K562 (cell line): ENCODE results near the gene NRSN2. TPM values are rescaled to one million over a fixed set of nuclear protein-coding genes. Genes with fewer than 3 reads are reported as not detected.
"Not testable (repeated sequence)": the region's sequence is repeated elsewhere in the genome, so short reads cannot be mapped to it uniquely, and the experiment has no call there.

Experiments used
- ATAC-seq: fragments of 200-7000 bp; cut with Tn5 transposase; 3 replicates; pipeline ENCODE4 v1.9.1; 2020; ENCODE audit warnings: moderate library complexity
- BruUV-seq: library from RNA; stranded (reverse); fragments of 400-500 nt; replicated peaks from 2 replicates; lab custom pipeline; 2021; lab: Mats Ljungman, UMichigan
- CTCF ChIA-PET: fragments of 300-600 bp; formaldehyde crosslinking; extraction: SDS; loops from one replicate; lab custom pipeline; 2021; ENCODE audit warnings: low intra/inter-chr PET ratio; lab: Yijun Ruan, JAX
- POLR2A ChIA-PET: fragments of 300-600, 350-650 bp; sonication (Branson Sonifier 250); formaldehyde crosslinking; extraction: SDS; loops from one replicate; lab custom pipeline; 2021; ENCODE audit warnings: antibody characterized with exemption, inconsistent platforms; lab: Yijun Ruan, JAX
- DNase-seq, 4 experiments: peaks; one replicate each; pipeline versions ENCODE4 v3.0.0 to v3.0.0-alpha.2; 2011 to 2018; ENCODE audit warnings: low spot score in 3 of 4, mixed read lengths in 3 of 4; ENCODE audit errors: extremely low read depth in 1 of 4
- FAIRE-seq: peaks from 2 replicates; lab custom pipeline; 2011; peaks lifted over from hg19 to GRCh38; lab: Jason Lieb, UNC
- H2AFZ ChIP-seq: 2 replicates; pipeline ENCODE4 v1.6.0; 2011; ENCODE audit warnings: low read depth, low read length, control low read depth, inconsistent platforms
- H3K27ac ChIP-seq: fragments of 200-600 bp; 3 replicates; pipeline ENCODE4 v1.8.0; 2011; ENCODE audit warnings: low read depth, mild to moderate bottlenecking, control low read depth, inconsistent platforms, low read length, moderate library complexity, mixed read lengths; ENCODE audit errors: extremely low read depth
- H3K27me3 ChIP-seq, 2 experiments: fragments of 300-600 bp in 1 of 2; 2 replicates in 1 of 2; 3 replicates in 1 of 2; pipeline versions ENCODE4 v1.6.0 to v1.8.0; 2011; ENCODE audit warnings: inconsistent platforms in 2 of 2, low read length in 2 of 2, mild to moderate bottlenecking in 1 of 2, mixed read lengths in 1 of 2, moderate library complexity in 1 of 2; ENCODE audit not compliant: control insufficient read depth in 2 of 2, insufficient read depth in 2 of 2
- H3K36me3 ChIP-seq: fragments of 300-600 bp; 3 replicates; pipeline ENCODE4 v1.8.0; 2011; ENCODE audit warnings: mild to moderate bottlenecking, low read length, inconsistent platforms; ENCODE audit not compliant: control insufficient read depth, insufficient read depth
- H3K4me1 ChIP-seq, 2 experiments: fragments of 200-600 bp in 1 of 2; replicated peaks in 1 of 2; 2 replicates in 1 of 2; 3 replicates in 1 of 2; pipeline versions ENCODE4 v1.5.1 to v1.8.0; 2011; ENCODE audit warnings: inconsistent platforms in 2 of 2, low read length in 2 of 2, mild to moderate bottlenecking in 1 of 2, mixed read lengths in 1 of 2, moderate library complexity in 1 of 2; ENCODE audit not compliant: control insufficient read depth in 2 of 2, insufficient read depth in 2 of 2
- H3K4me2 ChIP-seq: 2 replicates; pipeline ENCODE4 v1.6.1; 2011; ENCODE audit warnings: low read length, control low read depth, inconsistent platforms, mixed read lengths; ENCODE audit not compliant: insufficient read depth
- H3K4me3 ChIP-seq: fragments of 200-600 bp; sonication (generic), shearing (Covaris generic); 2 replicates; pipeline ENCODE4 v1.5.1; 2016; ENCODE audit warnings: control low read depth, inconsistent platforms
- H3K79me2 ChIP-seq: fragments of 200-600 bp; 3 replicates; pipeline ENCODE4 v1.8.0; 2011; ENCODE audit warnings: low read length, inconsistent platforms; ENCODE audit not compliant: control insufficient read depth, insufficient read depth
- H3K9ac ChIP-seq, 2 experiments: 2 replicates each; pipeline versions ENCODE4 v1.6.0 to v1.6.1; 2011; ENCODE audit warnings: low read depth in 2 of 2, low read length in 2 of 2, control low read depth in 1 of 2, inconsistent platforms in 1 of 2, mild to moderate bottlenecking in 1 of 2, mixed read lengths in 1 of 2; ENCODE audit not compliant: insufficient read depth in 1 of 2
- H3K9me1 ChIP-seq: one replicate; pipeline ENCODE4 v1.6.0; 2011; ENCODE audit warnings: inconsistent platforms, mild to moderate bottlenecking, low read length, moderate library complexity; ENCODE audit not compliant: control insufficient read depth, insufficient read depth
- H3K9me3 ChIP-seq: replicated peaks from 2 replicates; pipeline ENCODE4 v1.5.1; 2011; ENCODE audit warnings: low read depth, low read length, inconsistent platforms; ENCODE audit not compliant: control insufficient read depth, insufficient read depth
- H4K20me1 ChIP-seq: replicated peaks from 2 replicates; pipeline ENCODE4 v1.6.1; 2011; ENCODE audit warnings: low read length, inconsistent platforms, mixed read lengths; ENCODE audit not compliant: control insufficient read depth, insufficient read depth
- RBFOX2 ChIP-seq: fragments of 200-400 bp; formaldehyde crosslinking; IDR thresholded peaks from 2 replicates; pipeline ENCODE4 v1.6.1; 2017; ENCODE audit warnings: low read depth, mild to moderate bottlenecking, low read length, moderate library complexity
- ZNF589 ChIP-seq: fragments of 200-800 bp; sonication (Bioruptor generic); IDR thresholded peaks from 2 replicates; pipeline ENCODE4 v1.6.1; 2016; ENCODE audit warnings: low read depth, missing genetic modification characterization, missing compliant biosample characterization
- WGBS: fragments of 100-300 bp; shearing (Covaris generic); methylation state at CpG from one replicate; pipeline ENCODE4 v1.1.6; 2016; ENCODE audit warnings: low coverage, mixed read lengths; ENCODE audit not compliant: insufficient coverage; ENCODE audit errors: missing lambda C conversion rate; 5-methylcytosine and 5-hydroxymethylcytosine counted together
- in situ Hi-C: fragments of 300-500 bp; cut with MboI; formaldehyde crosslinking; loops from 4 replicates; pipeline ENCODE4 v1.15.0; 2018; ENCODE audit warnings: inconsistent platforms, mixed read lengths
- intact Hi-C: fragments of 100-400 bp; cut with micrococcal nuclease; formaldehyde crosslinking; loops from 2 replicates; pipeline ENCODE4 v1.14.2; 2022
- polyA plus RNA-seq, 8 experiments: library from polyadenylated mRNA; depleted of rRNA in 4 of 8; stranded (reverse) in 5 of 8; unstranded in 3 of 8; fragments of >200 nt; fragmentation: Nextera tagmentation in 2 of 8; fragmentation: Illumina TruSeq in 1 of 8; extraction: Ambion mirVana in 2 of 8; extraction: Trizol in 1 of 8; gene quantifications; 2 replicates each; pipeline versions ENCODE4 v1.2.1 to v1.2.3, GENCODE V29; 2011 to 2014; ENCODE audit warnings: inconsistent platforms in 1 of 8, missing spikeins in 1 of 8
- total RNA-seq, 7 experiments: library from RNA; depleted of rRNA in 6 of 7; stranded (reverse); fragments of >200 nt in 6 of 7; fragmentation: Illumina TruSeq in 2 of 7; extraction: Trizol in 2 of 7; gene quantifications; 2 replicates each; pipeline versions ENCODE4 v1.2.1 to v1.2.3, GENCODE V29; 2011 to 2021; ENCODE audit warnings: low replicate concordance in 1 of 7
- TF ChIP-seq, protein P1 (sequence below), 2 experiments: fragments of 450-650 bp; IDR thresholded peaks; 2 replicates each; pipeline ENCODE4 v1.6.1; 2016
- TF ChIP-seq, protein P2 (sequence below): fragments of 250-450 bp; sonication (Bioruptor Pico); IDR thresholded peaks from 2 replicates; pipeline ENCODE4 v1.8.0; 2022; ENCODE audit warnings: moderate library complexity, mild to moderate bottlenecking, inconsistent platforms

NRSN2 gene
- total and polyA plus RNA-seq, 9 of the 15 experiments (the other 6 are each of a cell fraction or from before 2014, with no cell fraction given): 7.5 to 29.7 (median 11.1) TPM

DNA sequence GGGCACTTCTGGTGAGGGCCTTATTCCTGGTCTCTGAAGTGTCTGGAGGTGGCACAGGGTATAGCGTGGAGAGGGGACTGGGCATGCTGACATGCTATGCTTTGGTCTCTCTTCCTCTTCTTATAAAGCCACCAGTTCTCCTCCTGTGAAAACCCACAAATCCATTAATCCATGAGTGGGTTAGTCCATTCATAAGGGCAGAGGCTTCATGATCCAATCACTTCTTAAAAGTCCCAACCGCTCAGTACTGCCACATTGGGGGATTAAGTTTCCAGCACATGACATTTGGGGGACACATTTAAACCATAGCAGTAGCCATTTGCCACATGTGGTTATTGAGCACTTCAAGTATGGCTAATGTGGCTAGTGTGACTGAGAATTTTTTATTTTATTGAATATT is 29.8 kb downstream of the NRSN2 start (continued):
- TF ChIP-seq ZNF589 (CRISPR knock-in tag): peak; percentile 18; the same call in 1 of the 2 replicates
- TF ChIP-seq, all 486 proteins: peak for 3

DNA sequence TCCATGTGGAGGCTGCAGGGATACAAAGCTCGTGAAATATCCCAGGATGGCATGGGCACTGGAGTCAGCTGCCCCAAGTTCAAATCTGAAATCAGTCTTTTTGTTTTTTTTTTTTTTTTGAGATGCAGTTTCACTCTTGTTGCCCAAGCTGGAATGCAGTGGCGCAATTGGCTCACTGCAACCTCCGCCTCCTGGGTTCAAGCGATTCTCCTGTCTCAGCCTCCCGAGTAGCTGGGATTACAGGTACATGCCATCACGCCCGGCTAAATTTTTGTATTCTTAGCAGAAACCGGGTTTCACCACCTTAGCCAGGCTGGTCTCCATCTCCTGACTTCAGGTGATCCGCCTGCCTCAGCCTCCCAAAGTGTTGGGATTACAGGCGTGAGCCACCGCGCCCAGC is 30.7 kb downstream of the NRSN2 start:
- Histone ChIP-seq H3K4me1 (peaks cover 47 to 48% of the 10 kb centered on the region in 2 experiments), H3K79me2 (peaks cover 41% of the 10 kb centered on the region), H3K27ac (peak overlapping the region; percentile 58; the same call in 1 of the 3 replicates), H3K4me2 (peak overlapping the region; percentile 79)
- intact Hi-C loops, FAIRE-seq, H2AFZ ChIP-seq, H3K4me3 ChIP-seq, ATAC-seq, H4K20me1 ChIP-seq, H3K36me3 ChIP-seq, CTCF ChIA-PET, H3K9me1 ChIP-seq, in situ Hi-C loops, BruUV-seq, DNase-seq: not testable (repeated sequence)
- POLR2A ChIA-PET: interaction anchor here (0.7 to 1.4 kb wide), 3 partner anchors 13 to 99 kb away, joined by 3 to 6 read pairs (median 6); no protein-coding TSS in a partner anchor
- TF ChIP-seq, protein P1, sequence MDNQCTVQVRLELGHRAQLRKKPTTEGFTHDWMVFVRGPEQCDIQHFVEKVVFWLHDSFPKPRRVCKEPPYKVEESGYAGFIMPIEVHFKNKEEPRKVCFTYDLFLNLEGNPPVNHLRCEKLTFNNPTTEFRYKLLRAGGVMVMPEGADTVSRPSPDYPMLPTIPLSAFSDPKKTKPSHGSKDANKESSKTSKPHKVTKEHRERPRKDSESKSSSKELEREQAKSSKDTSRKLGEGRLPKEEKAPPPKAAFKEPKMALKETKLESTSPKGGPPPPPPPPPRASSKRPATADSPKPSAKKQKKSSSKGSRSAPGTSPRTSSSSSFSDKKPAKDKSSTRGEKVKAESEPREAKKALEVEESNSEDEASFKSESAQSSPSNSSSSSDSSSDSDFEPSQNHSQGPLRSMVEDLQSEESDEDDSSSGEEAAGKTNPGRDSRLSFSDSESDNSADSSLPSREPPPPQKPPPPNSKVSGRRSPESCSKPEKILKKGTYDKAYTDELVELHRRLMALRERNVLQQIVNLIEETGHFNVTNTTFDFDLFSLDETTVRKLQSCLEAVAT (IDR thresholded peaks at IDR 0.05): peak in 1 of 2 experiments; percentile 80; a peak in 2 of 4 replicates
- TF ChIP-seq, protein P2, sequence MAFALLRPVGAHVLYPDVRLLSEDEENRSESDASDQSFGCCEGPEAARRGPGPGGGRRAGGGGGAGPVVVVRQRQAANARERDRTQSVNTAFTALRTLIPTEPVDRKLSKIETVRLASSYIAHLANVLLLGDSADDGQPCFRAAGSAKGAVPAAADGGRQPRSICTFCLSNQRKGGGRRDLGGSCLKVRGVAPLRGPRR (CRISPR knock-in tag): 0 out of 2 replicates have a peak, but pooled peaks have one; percentile 1
- 0 out of 2 replicates have a peak, but pooled peaks have one; percentile 33 for TF ChIP-seq RBFOX2
- TF ChIP-seq, all 486 proteins: peak for 3; not testable (repeated sequence) for 483
- not testable (repeated sequence) for H3K9me3 ChIP-seq, H3K27me3 ChIP-seq
- peak overlapping the region in 1 of 2 experiments; percentile 96; a peak in 1 of 4 replicates for H3K9ac ChIP-seq
- 94% methylated on average over 6 of the region's 12 CpGs for WGBS
